HL-60/S4 (cell line): Measurements from ENCODE around the gene SLPI.

Experiments used
- in situ Hi-C: fragments of 300-500 bp; cut with MboI; formaldehyde crosslinking; loops from 2 replicates; pipeline ENCODE4 v1.14.3; 2022; ENCODE audit warnings: low sequenced_read_pairs

The SLPI gene

GRCh38 chr20:45254383-45255262, at the start of gene SLPI:
SLPI (minus strand) TSS chr20:45254564; CDS start chr20:45254543, 21 bp downstream.
- in situ Hi-C loops, result no loop called here

- in situ Hi-C loops, result no loop called here
Measured at GRCh38 chr20:45303586-45304463, 49.5 kb upstream of the SLPI start.

- in situ Hi-C loops, result no loop called here
Measured at GRCh38 chr20:45301824-45302271, 47.5 kb upstream of the SLPI start.

- in situ Hi-C loops, result no loop called here
Measured at GRCh38 chr20:45300961-45301360, 46.6 kb upstream of the SLPI start.

- in situ Hi-C loops, result no loop called here
Measured at GRCh38 chr20:45299786-45300185, 45.4 kb upstream of the SLPI start.

- in situ Hi-C loops, result no loop called here
Measured at GRCh38 chr20:45297786-45298497, 43.6 kb upstream of the SLPI start.

- in situ Hi-C loops, result no loop called here
Measured at GRCh38 chr20:45294659-45295058, 40.3 kb upstream of the SLPI start.

- in situ Hi-C loops, result no loop called here
Measured at GRCh38 chr20:45294003-45294368, 39.6 kb upstream of the SLPI start.

GRCh38 chr20:45293041-45294002, 39.0 kb upstream of the SLPI start:
- in situ Hi-C loops, result no loop called here

- in situ Hi-C loops, result no loop called here
Measured at GRCh38 chr20:45292343-45292742, 38.0 kb upstream of the SLPI start.

- in situ Hi-C loops, result no loop called here
Measured at GRCh38 chr20:45291526-45291925, 37.2 kb upstream of the SLPI start.

GRCh38 chr20:45290677-45291355, 36.5 kb upstream of the SLPI start:
- in situ Hi-C loops, result no loop called here

GRCh38 chr20:45289942-45290676, 35.7 kb upstream of the SLPI start:
- in situ Hi-C loops, result no loop called here

GRCh38 chr20:45288860-45289259, 34.5 kb upstream of the SLPI start:
- in situ Hi-C loops, result no loop called here

GRCh38 chr20:45288376-45288775, 34.0 kb upstream of the SLPI start:
- in situ Hi-C loops, result no loop called here

- in situ Hi-C loops, result no loop called here
Measured at GRCh38 chr20:45283551-45284057, 29.2 kb upstream of the SLPI start.

- in situ Hi-C loops, result no loop called here
Measured at GRCh38 chr20:45282700-45283550, 28.6 kb upstream of the SLPI start.

GRCh38 chr20:45279992-45280391, 25.6 kb upstream of the SLPI start:
- in situ Hi-C loops, result no loop called here
